K562 (cell line): Measurements from ENCODE around the gene FASN. TPM values are rescaled to one million over a fixed set of nuclear protein-coding genes. Genes with fewer than 3 reads are reported as not detected.
A peak's percentile ranks its signal among the peaks of the same experiment; 100 is the strongest.

Source experiments
- ATAC-seq: fragments of 200-7000 bp; cut with Tn5 transposase; 3 replicates; pipeline ENCODE4 v1.9.1; 2020; ENCODE audit warnings: moderate library complexity
- BruUV-seq: library from RNA; stranded (reverse); fragments of 400-500 nt; replicated peaks from 2 replicates; lab custom pipeline; 2021; lab: Mats Ljungman, UMichigan
- CTCF ChIA-PET: fragments of 300-600 bp; formaldehyde crosslinking; extraction: SDS; loops from one replicate; lab custom pipeline; 2021; ENCODE audit warnings: low intra/inter-chr PET ratio; lab: Yijun Ruan, JAX
- POLR2A ChIA-PET: fragments of 300-600, 350-650 bp; sonication (Branson Sonifier 250); formaldehyde crosslinking; extraction: SDS; loops from one replicate; lab custom pipeline; 2021; ENCODE audit warnings: antibody characterized with exemption, inconsistent platforms; lab: Yijun Ruan, JAX
- DNase-seq, 4 experiments: peaks; one replicate each; pipeline versions ENCODE4 v3.0.0 to v3.0.0-alpha.2; 2011 to 2018; ENCODE audit warnings: low spot score in 3 of 4, mixed read lengths in 3 of 4; ENCODE audit errors: extremely low read depth in 1 of 4
- FAIRE-seq: peaks from 2 replicates; lab custom pipeline; 2011; peaks lifted over from hg19 to GRCh38; lab: Jason Lieb, UNC
- H2AFZ ChIP-seq: 2 replicates; pipeline ENCODE4 v1.6.0; 2011; ENCODE audit warnings: low read depth, low read length, control low read depth, inconsistent platforms
- H3K27ac ChIP-seq: fragments of 200-600 bp; 3 replicates; pipeline ENCODE4 v1.8.0; 2011; ENCODE audit warnings: low read depth, mild to moderate bottlenecking, control low read depth, inconsistent platforms, low read length, moderate library complexity, mixed read lengths; ENCODE audit errors: extremely low read depth
- H3K27me3 ChIP-seq, 2 experiments: fragments of 300-600 bp in 1 of 2; 2 replicates in 1 of 2; 3 replicates in 1 of 2; pipeline versions ENCODE4 v1.6.0 to v1.8.0; 2011; ENCODE audit warnings: inconsistent platforms in 2 of 2, low read length in 2 of 2, mild to moderate bottlenecking in 1 of 2, mixed read lengths in 1 of 2, moderate library complexity in 1 of 2; ENCODE audit not compliant: control insufficient read depth in 2 of 2, insufficient read depth in 2 of 2
- H3K36me3 ChIP-seq: fragments of 300-600 bp; 3 replicates; pipeline ENCODE4 v1.8.0; 2011; ENCODE audit warnings: mild to moderate bottlenecking, low read length, inconsistent platforms; ENCODE audit not compliant: control insufficient read depth, insufficient read depth
- H3K4me1 ChIP-seq, 2 experiments: fragments of 200-600 bp in 1 of 2; replicated peaks in 1 of 2; 2 replicates in 1 of 2; 3 replicates in 1 of 2; pipeline versions ENCODE4 v1.5.1 to v1.8.0; 2011; ENCODE audit warnings: inconsistent platforms in 2 of 2, low read length in 2 of 2, mild to moderate bottlenecking in 1 of 2, mixed read lengths in 1 of 2, moderate library complexity in 1 of 2; ENCODE audit not compliant: control insufficient read depth in 2 of 2, insufficient read depth in 2 of 2
- H3K4me2 ChIP-seq: 2 replicates; pipeline ENCODE4 v1.6.1; 2011; ENCODE audit warnings: low read length, control low read depth, inconsistent platforms, mixed read lengths; ENCODE audit not compliant: insufficient read depth
- H3K4me3 ChIP-seq: fragments of 200-600 bp; sonication (generic), shearing (Covaris generic); 2 replicates; pipeline ENCODE4 v1.5.1; 2016; ENCODE audit warnings: control low read depth, inconsistent platforms
- H3K79me2 ChIP-seq: fragments of 200-600 bp; 3 replicates; pipeline ENCODE4 v1.8.0; 2011; ENCODE audit warnings: low read length, inconsistent platforms; ENCODE audit not compliant: control insufficient read depth, insufficient read depth
- H3K9ac ChIP-seq, 2 experiments: 2 replicates each; pipeline versions ENCODE4 v1.6.0 to v1.6.1; 2011; ENCODE audit warnings: low read depth in 2 of 2, low read length in 2 of 2, control low read depth in 1 of 2, inconsistent platforms in 1 of 2, mild to moderate bottlenecking in 1 of 2, mixed read lengths in 1 of 2; ENCODE audit not compliant: insufficient read depth in 1 of 2
- H3K9me1 ChIP-seq: one replicate; pipeline ENCODE4 v1.6.0; 2011; ENCODE audit warnings: inconsistent platforms, mild to moderate bottlenecking, low read length, moderate library complexity; ENCODE audit not compliant: control insufficient read depth, insufficient read depth
- H3K9me3 ChIP-seq: replicated peaks from 2 replicates; pipeline ENCODE4 v1.5.1; 2011; ENCODE audit warnings: low read depth, low read length, inconsistent platforms; ENCODE audit not compliant: control insufficient read depth, insufficient read depth
- H4K20me1 ChIP-seq: replicated peaks from 2 replicates; pipeline ENCODE4 v1.6.1; 2011; ENCODE audit warnings: low read length, inconsistent platforms, mixed read lengths; ENCODE audit not compliant: control insufficient read depth, insufficient read depth
- MEIS2 ChIP-seq: fragments of 450-650 bp; IDR thresholded peaks from 2 replicates; pipeline ENCODE4 v1.6.1; 2014; ENCODE audit warnings: mild to moderate bottlenecking; ENCODE audit not compliant: partially characterized antibody
- ZBED1 ChIP-seq: IDR thresholded peaks from 2 replicates; pipeline ENCODE4 v1.6.1; 2014
- ZNF696 ChIP-seq: fragments of 250-450 bp; sonication (Bioruptor Pico); conservative IDR thresholded peaks from 2 replicates; pipeline ENCODE4 v1.4.0; 2020; ENCODE audit warnings: mild to moderate bottlenecking, moderate library complexity
- in situ Hi-C: fragments of 300-500 bp; cut with MboI; formaldehyde crosslinking; loops from 4 replicates; pipeline ENCODE4 v1.15.0; 2018; ENCODE audit warnings: inconsistent platforms, mixed read lengths
- intact Hi-C: fragments of 100-400 bp; cut with micrococcal nuclease; formaldehyde crosslinking; loops from 2 replicates; pipeline ENCODE4 v1.14.2; 2022
- polyA plus RNA-seq, 8 experiments: library from polyadenylated mRNA; depleted of rRNA in 4 of 8; stranded (reverse) in 5 of 8; unstranded in 3 of 8; fragments of >200 nt; fragmentation: Nextera tagmentation in 2 of 8; fragmentation: Illumina TruSeq in 1 of 8; extraction: Ambion mirVana in 2 of 8; extraction: Trizol in 1 of 8; gene quantifications; 2 replicates each; pipeline versions ENCODE4 v1.2.1 to v1.2.3, GENCODE V29; 2011 to 2014; ENCODE audit warnings: inconsistent platforms in 1 of 8, missing spikeins in 1 of 8
- total RNA-seq, 7 experiments: library from RNA; depleted of rRNA in 6 of 7; stranded (reverse); fragments of >200 nt in 6 of 7; fragmentation: Illumina TruSeq in 2 of 7; extraction: Trizol in 2 of 7; gene quantifications; 2 replicates each; pipeline versions ENCODE4 v1.2.1 to v1.2.3, GENCODE V29; 2011 to 2021; ENCODE audit warnings: low replicate concordance in 1 of 7
- TF ChIP-seq, protein P1 (sequence below): fragments of 450-650 bp; IDR thresholded peaks from 2 replicates; pipeline ENCODE4 v1.6.1; 2016
- TF ChIP-seq, protein P2 (sequence below): fragments of 250-450 bp; sonication (Bioruptor Pico); IDR thresholded peaks from 2 replicates; pipeline ENCODE4 v1.4.0; 2020; ENCODE audit warnings: mild to moderate bottlenecking, moderate library complexity
- TF ChIP-seq, protein P3 (sequence below), 2 experiments: IDR thresholded peaks in 1 of 2; conservative IDR thresholded peaks in 1 of 2; 2 replicates each; pipeline ENCODE4 v1.6.1; 2016; ENCODE audit warnings: low read depth in 2 of 2, mild to moderate bottlenecking in 1 of 2, missing compliant biosample characterization in 1 of 2, missing genetic modification characterization in 1 of 2, moderate library complexity in 1 of 2
- TF ChIP-seq, protein P4 (sequence below): fragments of 450-650 bp; IDR thresholded peaks from 2 replicates; pipeline ENCODE4 v1.6.1; 2016; ENCODE audit warnings: mild to moderate bottlenecking
- TF ChIP-seq, protein P5 (sequence below): fragments of 450-650 bp; formaldehyde crosslinking; IDR thresholded peaks from 2 replicates; pipeline ENCODE4 v1.4.0; 2020; ENCODE audit warnings: mild to moderate bottlenecking, mixed read lengths

Gene FASN
- total and polyA plus RNA-seq, 9 of the 15 experiments (the other 6 are each of a cell fraction or from before 2014, with no cell fraction given) = 0.15 to 663 (median 49.9) TPM

DNA sequence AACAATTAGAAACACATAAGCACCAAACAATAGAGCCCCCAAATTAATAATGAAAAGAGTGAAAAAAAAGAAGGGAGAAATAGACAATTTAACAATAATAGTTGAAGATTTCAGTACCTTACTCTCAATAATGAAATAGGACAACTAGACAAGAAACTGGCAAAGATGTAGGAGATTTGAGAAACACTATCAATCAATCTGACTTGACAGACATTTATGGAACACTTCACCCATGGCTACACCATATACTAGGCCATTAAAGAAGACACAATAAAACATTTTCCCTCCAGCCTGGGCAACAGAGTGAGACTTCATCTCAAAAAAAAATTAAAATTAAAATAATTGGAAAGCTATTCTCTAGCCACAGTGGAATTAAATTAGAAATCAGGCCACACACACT, 27.4 kb downstream of the FASN start:
- H3K9ac ChIP-seq = no peak overlapping the region
- BruUV-seq = no TSS peak
- DNase-seq (no peak), ATAC-seq (no peak), FAIRE-seq (no peak)
- no peaks in the 10 kb centered on the region for H3K27me3 ChIP-seq
- intact Hi-C loops = no loop called here
- H3K27ac ChIP-seq = no peak overlapping the region
- no peaks in the 10 kb centered on the region for H4K20me1 ChIP-seq
- peaks cover 4% of the 10 kb centered on the region; the same call in 1 of the 3 replicates for H3K79me2 ChIP-seq
- CTCF ChIA-PET = no interaction called here
- no peak overlapping the region for H3K4me3 ChIP-seq
- no peaks in the 10 kb centered on the region for H3K9me3 ChIP-seq
- no peak overlapping the region for H3K4me2 ChIP-seq
- POLR2A ChIA-PET = interaction anchor here (1.2 kb wide), 1 partner anchor 11 kb away, joined by 6 read pairs; no protein-coding TSS in a partner anchor
- H2AFZ ChIP-seq = no peak overlapping the region
- no peaks in the 10 kb centered on the region for H3K9me1 ChIP-seq
- H3K36me3 ChIP-seq = no peaks in the 10 kb centered on the region
- in situ Hi-C loops = no loop called here
- peaks cover 0 to 10% of the 10 kb centered on the region in 2 experiments; a peak in 3 of 5 replicates for H3K4me1 ChIP-seq
- TF ChIP-seq, protein P1, sequence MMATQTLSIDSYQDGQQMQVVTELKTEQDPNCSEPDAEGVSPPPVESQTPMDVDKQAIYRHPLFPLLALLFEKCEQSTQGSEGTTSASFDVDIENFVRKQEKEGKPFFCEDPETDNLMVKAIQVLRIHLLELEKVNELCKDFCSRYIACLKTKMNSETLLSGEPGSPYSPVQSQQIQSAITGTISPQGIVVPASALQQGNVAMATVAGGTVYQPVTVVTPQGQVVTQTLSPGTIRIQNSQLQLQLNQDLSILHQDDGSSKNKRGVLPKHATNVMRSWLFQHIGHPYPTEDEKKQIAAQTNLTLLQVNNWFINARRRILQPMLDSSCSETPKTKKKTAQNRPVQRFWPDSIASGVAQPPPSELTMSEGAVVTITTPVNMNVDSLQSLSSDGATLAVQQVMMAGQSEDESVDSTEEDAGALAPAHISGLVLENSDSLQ = peak; percentile 83
- no peak for TF ChIP-seq ZNF696 (CRISPR knock-in tag)
- TF ChIP-seq, protein P2, sequence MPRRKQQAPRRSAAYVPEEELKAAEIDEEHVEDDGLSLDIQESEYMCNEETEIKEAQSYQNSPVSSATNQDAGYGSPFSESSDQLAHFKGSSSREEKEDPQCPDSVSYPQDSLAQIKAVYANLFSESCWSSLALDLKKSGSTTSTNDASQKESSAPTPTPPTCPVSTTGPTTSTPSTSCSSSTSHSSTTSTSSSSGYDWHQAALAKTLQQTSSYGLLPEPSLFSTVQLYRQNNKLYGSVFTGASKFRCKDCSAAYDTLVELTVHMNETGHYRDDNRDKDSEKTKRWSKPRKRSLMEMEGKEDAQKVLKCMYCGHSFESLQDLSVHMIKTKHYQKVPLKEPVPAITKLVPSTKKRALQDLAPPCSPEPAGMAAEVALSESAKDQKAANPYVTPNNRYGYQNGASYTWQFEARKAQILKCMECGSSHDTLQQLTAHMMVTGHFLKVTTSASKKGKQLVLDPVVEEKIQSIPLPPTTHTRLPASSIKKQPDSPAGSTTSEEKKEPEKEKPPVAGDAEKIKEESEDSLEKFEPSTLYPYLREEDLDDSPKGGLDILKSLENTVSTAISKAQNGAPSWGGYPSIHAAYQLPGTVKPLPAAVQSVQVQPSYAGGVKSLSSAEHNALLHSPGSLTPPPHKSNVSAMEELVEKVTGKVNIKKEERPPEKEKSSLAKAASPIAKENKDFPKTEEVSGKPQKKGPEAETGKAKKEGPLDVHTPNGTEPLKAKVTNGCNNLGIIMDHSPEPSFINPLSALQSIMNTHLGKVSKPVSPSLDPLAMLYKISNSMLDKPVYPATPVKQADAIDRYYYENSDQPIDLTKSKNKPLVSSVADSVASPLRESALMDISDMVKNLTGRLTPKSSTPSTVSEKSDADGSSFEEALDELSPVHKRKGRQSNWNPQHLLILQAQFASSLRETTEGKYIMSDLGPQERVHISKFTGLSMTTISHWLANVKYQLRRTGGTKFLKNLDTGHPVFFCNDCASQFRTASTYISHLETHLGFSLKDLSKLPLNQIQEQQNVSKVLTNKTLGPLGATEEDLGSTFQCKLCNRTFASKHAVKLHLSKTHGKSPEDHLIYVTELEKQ (CRISPR knock-in tag) = no peak
- TF ChIP-seq ZBED1 = no peak
- TF ChIP-seq, protein P3, sequence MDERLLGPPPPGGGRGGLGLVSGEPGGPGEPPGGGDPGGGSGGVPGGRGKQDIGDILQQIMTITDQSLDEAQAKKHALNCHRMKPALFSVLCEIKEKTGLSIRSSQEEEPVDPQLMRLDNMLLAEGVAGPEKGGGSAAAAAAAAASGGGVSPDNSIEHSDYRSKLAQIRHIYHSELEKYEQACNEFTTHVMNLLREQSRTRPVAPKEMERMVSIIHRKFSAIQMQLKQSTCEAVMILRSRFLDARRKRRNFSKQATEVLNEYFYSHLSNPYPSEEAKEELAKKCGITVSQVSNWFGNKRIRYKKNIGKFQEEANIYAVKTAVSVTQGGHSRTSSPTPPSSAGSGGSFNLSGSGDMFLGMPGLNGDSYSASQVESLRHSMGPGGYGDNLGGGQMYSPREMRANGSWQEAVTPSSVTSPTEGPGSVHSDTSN (CRISPR knock-in tag; IDR thresholded peaks at IDR 0.05; ENCODE audit: low read depth) = no peak
- TF ChIP-seq, protein P3 (tag; conservative IDR thresholded peaks at IDR 0.05; ENCODE audit: low read depth) = peak; percentile 74
- peak; percentile 84 for TF ChIP-seq MEIS2
- TF ChIP-seq, protein P4, sequence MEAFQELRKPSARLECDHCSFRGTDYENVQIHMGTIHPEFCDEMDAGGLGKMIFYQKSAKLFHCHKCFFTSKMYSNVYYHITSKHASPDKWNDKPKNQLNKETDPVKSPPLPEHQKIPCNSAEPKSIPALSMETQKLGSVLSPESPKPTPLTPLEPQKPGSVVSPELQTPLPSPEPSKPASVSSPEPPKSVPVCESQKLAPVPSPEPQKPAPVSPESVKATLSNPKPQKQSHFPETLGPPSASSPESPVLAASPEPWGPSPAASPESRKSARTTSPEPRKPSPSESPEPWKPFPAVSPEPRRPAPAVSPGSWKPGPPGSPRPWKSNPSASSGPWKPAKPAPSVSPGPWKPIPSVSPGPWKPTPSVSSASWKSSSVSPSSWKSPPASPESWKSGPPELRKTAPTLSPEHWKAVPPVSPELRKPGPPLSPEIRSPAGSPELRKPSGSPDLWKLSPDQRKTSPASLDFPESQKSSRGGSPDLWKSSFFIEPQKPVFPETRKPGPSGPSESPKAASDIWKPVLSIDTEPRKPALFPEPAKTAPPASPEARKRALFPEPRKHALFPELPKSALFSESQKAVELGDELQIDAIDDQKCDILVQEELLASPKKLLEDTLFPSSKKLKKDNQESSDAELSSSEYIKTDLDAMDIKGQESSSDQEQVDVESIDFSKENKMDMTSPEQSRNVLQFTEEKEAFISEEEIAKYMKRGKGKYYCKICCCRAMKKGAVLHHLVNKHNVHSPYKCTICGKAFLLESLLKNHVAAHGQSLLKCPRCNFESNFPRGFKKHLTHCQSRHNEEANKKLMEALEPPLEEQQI = no peak
- TF ChIP-seq, protein P5, sequence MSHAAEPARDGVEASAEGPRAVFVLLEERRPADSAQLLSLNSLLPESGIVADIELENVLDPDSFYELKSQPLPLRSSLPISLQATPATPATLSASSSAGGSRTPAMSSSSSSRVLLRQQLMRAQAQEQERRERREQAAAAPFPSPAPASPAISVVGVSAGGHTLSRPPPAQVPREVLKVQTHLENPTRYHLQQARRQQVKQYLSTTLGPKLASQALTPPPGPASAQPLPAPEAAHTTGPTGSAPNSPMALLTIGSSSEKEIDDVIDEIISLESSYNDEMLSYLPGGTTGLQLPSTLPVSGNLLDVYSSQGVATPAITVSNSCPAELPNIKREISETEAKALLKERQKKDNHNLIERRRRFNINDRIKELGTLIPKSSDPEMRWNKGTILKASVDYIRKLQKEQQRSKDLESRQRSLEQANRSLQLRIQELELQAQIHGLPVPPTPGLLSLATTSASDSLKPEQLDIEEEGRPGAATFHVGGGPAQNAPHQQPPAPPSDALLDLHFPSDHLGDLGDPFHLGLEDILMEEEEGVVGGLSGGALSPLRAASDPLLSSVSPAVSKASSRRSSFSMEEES (CRISPR knock-in tag) = no peak
- TF ChIP-seq, all 486 proteins: peak for 3
